OCI-LY1 (cell line): ENCODE data around the gene CRYM.
"Not testable (repeated sequence)": the region's sequence is repeated elsewhere in the genome, so short reads cannot be mapped to it uniquely, and the experiment has no call there.

Experiments
- H2AFZ ChIP-seq: fragments of 200-600 bp; sonication (generic), shearing (Covaris generic); 2 replicates; pipeline ENCODE4 v1.6.0; 2014; ENCODE audit warnings: antibody characterized with exemption, mild to moderate bottlenecking, low read length
- H3F3A ChIP-seq: fragments of 200-600 bp; sonication (generic), shearing (Covaris generic); 2 replicates; pipeline ENCODE4 v1.6.0; 2014; ENCODE audit warnings: mild to moderate bottlenecking, antibody characterized with exemption, low read length, moderate library complexity; ENCODE audit not compliant: insufficient read depth
- H3K27ac ChIP-seq: fragments of 200-600 bp; sonication (generic); 2 replicates; pipeline ENCODE4 v1.5.1; 2014; ENCODE audit warnings: low read length, mixed run types, mild to moderate bottlenecking, low read depth; ENCODE audit not compliant: poor library complexity, severe bottlenecking
- H3K27me3 ChIP-seq: fragments of 200-600 bp; sonication (generic); 2 replicates; pipeline ENCODE4 v1.6.0; 2014; ENCODE audit warnings: antibody characterized with exemption, mild to moderate bottlenecking, low read length, moderate library complexity; ENCODE audit not compliant: insufficient read depth
- H3K36me3 ChIP-seq: fragments of 200-600 bp; sonication (generic); 2 replicates; pipeline ENCODE4 v1.6.1; 2014; ENCODE audit warnings: mild to moderate bottlenecking, antibody characterized with exemption, low read length, moderate library complexity, mixed read lengths; ENCODE audit not compliant: insufficient read depth
- H3K4me1 ChIP-seq: fragments of 200-600 bp; sonication (generic); 2 replicates; pipeline ENCODE4 v1.5.1; 2014; ENCODE audit warnings: mild to moderate bottlenecking, low read length, moderate library complexity; ENCODE audit not compliant: insufficient read depth, severe bottlenecking
- H3K4me2 ChIP-seq: fragments of 200-600 bp; sonication (generic), shearing (Covaris generic); 2 replicates; pipeline ENCODE4 v1.6.1; 2014; ENCODE audit warnings: low read length
- H3K4me3 ChIP-seq: fragments of 200-600 bp; sonication (generic); 2 replicates; pipeline ENCODE4 v1.5.1; 2014; ENCODE audit warnings: low read length, low read depth, mild to moderate bottlenecking, mixed read lengths; ENCODE audit not compliant: poor library complexity, severe bottlenecking
- H3K79me2 ChIP-seq: fragments of 200-600 bp; shearing (Covaris generic); 2 replicates; pipeline ENCODE4 v1.6.1; 2016; ENCODE audit warnings: mixed run types, low read length, mixed read lengths; ENCODE audit not compliant: insufficient read depth
- H3K9ac ChIP-seq: fragments of 200-600 bp; sonication (generic), shearing (Covaris generic); 2 replicates; pipeline ENCODE4 v1.6.1; 2014; ENCODE audit warnings: mild to moderate bottlenecking, low read length, mixed read lengths
- H3K9me2 ChIP-seq: fragments of 200-600 bp; sonication (generic), shearing (Covaris generic); 2 replicates; pipeline ENCODE4 v1.6.1; 2014; ENCODE audit warnings: low read depth, mild to moderate bottlenecking, low read length, mixed read lengths
- H3K9me3 ChIP-seq: fragments of 200-600 bp; shearing (Covaris generic); 2 replicates; pipeline ENCODE4 v1.6.1; 2014; ENCODE audit warnings: low read length, mixed read lengths
- H4K20me1 ChIP-seq: fragments of 200-600 bp; sonication (generic), shearing (Covaris generic); 2 replicates; pipeline ENCODE4 v1.6.0; 2016; ENCODE audit warnings: mild to moderate bottlenecking, low read length; ENCODE audit not compliant: insufficient read depth
- EZH2 ChIP-seq: fragments of 200-600 bp; sonication (generic), shearing (Covaris generic); IDR thresholded peaks from 2 replicates; pipeline ENCODE4 v1.8.0; 2017; ENCODE audit warnings: borderline replicate concordance, mixed run types, mild to moderate bottlenecking, antibody characterized with exemption, low read length, moderate library complexity, mixed read lengths
- TF ChIP-seq, protein P1 (sequence below): fragments of 200-600 bp; sonication (generic), shearing (Covaris generic); IDR thresholded peaks from 2 replicates; pipeline ENCODE4 v1.5.1; 2017; ENCODE audit warnings: mild to moderate bottlenecking, antibody characterized with exemption, low read length, moderate library complexity, mixed read lengths

CRYM gene

DNA sequence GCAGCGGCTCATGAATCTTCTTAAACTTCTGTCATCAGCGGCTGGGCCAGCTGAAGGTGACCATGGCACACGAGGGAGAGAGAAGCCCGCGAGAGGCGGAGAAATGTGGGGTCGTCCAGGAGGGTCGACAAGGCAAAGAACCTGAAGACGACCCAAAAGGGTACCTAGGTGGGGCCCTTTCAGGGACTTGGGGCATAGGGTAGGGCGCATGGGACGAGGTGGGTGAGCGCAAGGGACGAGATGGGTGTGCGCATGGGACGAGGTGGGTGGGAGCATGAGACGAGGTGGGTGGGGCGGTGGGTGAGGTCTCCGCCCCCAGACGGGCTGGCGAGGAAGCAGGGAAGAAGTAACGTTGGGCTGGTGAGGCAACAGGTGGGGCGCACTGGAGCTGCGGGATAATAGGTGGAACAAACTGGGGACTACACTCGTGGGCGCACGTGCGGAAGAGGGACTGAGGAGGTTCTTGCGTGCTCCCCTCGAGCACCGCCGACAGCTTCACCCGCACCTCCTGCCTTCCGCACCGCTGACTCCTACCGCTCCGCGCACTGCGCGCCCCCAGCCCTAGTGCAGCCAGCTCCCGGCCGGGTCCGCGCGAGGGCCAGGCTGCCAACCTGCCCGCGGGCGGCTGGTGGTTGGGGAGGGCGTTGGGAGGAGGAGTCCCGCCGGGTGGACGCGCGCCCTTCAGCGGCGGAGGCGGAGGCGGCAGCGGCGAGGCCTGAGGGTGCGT, 23.2 kb upstream of the CRYM start:
- no peaks in the 10 kb centered on the region for H3K9me2 ChIP-seq
- no peaks in the 10 kb centered on the region for H3K27me3 ChIP-seq
- peak overlapping the region; percentile 73 for H3K4me2 ChIP-seq
- no peaks in the 10 kb centered on the region for H3K79me2 ChIP-seq
- no peaks in the 10 kb centered on the region for H3F3A ChIP-seq
- peaks cover 21% of the 10 kb centered on the region for H3K4me1 ChIP-seq
- H3K9me3 ChIP-seq: no peaks in the 10 kb centered on the region
- peak overlapping the region; percentile 43 for H3K27ac ChIP-seq
- H3K9ac ChIP-seq: peak overlapping the region; percentile 76
- 0 out of 2 replicates have a peak overlapping the region, but pooled peaks have one; percentile 7 for H2AFZ ChIP-seq
- peak overlapping the region; percentile 73 for H3K4me3 ChIP-seq
- TF ChIP-seq EZH2: no peak
- TF ChIP-seq, protein P1, sequence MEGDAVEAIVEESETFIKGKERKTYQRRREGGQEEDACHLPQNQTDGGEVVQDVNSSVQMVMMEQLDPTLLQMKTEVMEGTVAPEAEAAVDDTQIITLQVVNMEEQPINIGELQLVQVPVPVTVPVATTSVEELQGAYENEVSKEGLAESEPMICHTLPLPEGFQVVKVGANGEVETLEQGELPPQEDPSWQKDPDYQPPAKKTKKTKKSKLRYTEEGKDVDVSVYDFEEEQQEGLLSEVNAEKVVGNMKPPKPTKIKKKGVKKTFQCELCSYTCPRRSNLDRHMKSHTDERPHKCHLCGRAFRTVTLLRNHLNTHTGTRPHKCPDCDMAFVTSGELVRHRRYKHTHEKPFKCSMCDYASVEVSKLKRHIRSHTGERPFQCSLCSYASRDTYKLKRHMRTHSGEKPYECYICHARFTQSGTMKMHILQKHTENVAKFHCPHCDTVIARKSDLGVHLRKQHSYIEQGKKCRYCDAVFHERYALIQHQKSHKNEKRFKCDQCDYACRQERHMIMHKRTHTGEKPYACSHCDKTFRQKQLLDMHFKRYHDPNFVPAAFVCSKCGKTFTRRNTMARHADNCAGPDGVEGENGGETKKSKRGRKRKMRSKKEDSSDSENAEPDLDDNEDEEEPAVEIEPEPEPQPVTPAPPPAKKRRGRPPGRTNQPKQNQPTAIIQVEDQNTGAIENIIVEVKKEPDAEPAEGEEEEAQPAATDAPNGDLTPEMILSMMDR: peak; percentile 43; the same call in 1 of the 2 replicates
- no peaks in the 10 kb centered on the region for H3K36me3 ChIP-seq
- H4K20me1 ChIP-seq: no peaks in the 10 kb centered on the region

DNA sequence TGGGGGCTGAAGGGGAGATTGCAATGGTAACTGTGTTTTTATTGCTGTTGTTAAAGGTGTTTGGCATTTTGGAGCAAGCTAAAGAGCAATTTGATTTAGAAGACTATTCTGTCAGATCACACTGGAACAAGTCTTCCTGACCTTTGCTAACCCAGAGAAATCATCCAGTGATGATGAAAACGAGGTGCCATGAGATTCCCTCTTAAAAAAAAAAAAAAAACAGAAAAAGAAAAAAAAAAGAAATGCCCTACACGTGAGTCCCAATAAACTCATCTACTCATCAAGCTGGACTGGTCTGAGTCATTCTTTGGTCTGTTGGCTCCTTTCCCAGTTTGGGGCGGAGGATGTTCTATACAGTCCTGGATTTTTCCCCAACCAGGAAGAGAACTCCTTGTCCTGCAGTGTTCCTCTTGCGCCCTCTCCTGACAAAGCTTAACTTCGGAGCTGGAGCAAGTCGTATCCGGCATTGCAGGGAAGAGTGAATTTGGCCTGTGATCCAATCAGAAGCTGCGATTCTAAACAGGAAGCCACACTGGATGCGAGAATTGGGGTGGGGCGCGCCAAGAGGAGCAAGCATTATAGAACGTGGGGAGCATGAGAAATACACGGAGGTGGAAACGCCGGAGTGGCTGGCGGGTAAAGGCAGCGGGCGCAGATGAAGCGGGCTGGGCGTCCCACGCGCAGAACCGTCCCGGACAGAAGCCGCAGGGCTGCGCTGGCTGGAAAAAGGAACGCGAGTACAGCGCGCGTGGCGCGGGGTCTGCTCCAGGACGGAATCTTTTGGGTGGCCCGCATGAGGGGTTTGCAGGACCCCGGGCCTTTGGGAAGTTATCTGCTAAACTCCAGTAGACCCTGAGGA, 22.4 kb upstream of the CRYM start:
- no peak overlapping the region for H3K27ac ChIP-seq
- peak overlapping the region; percentile 76 for H3K9ac ChIP-seq

DNA sequence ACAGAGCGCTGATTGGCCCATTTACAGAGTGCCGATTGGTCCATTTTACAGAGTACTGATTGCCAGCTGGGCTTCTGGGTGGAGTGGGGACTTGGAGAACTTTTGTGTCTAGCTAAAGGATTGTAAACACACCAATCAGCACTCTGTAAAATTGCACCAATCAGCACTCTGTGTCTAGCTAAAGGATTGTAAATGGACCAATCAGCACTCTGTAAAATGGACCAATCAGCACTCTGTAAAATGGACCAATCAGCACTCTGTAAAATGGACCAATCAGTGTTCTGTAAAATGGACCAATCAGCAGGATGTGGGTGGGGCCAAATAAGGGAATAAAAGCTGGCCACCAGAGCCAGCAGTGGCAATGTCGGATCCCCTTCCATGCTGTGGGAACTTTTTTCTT, 11.7 kb upstream of the CRYM start:
- not testable (repeated sequence) for H3K9me2 ChIP-seq, H3K4me1 ChIP-seq, H3K36me3 ChIP-seq, H3K27me3 ChIP-seq, H3K4me3 ChIP-seq, H3K79me2 ChIP-seq, H3K4me2 ChIP-seq, H3K9me3 ChIP-seq, H2AFZ ChIP-seq, H3K9ac ChIP-seq, H3K27ac ChIP-seq, H3F3A ChIP-seq, H4K20me1 ChIP-seq

More for the DNA sequence above, 22.4 kb upstream of the CRYM start:
- H3K4me3 ChIP-seq: peak overlapping the region; percentile 73
- peaks cover 21% of the 10 kb centered on the region for H3K4me1 ChIP-seq
- H2AFZ ChIP-seq: 0 out of 2 replicates have a peak overlapping the region, but pooled peaks have one; percentile 7
- H3K4me2 ChIP-seq: peak overlapping the region; percentile 73
- no peaks in the 10 kb centered on the region for H3F3A ChIP-seq
- no peaks in the 10 kb centered on the region for H3K9me2 ChIP-seq
- H3K79me2 ChIP-seq: no peaks in the 10 kb centered on the region
- no peaks in the 10 kb centered on the region for H3K27me3 ChIP-seq
- H3K9me3 ChIP-seq: no peaks in the 10 kb centered on the region
- no peaks in the 10 kb centered on the region for H4K20me1 ChIP-seq
- TF ChIP-seq, protein P1: peak; percentile 83
- TF ChIP-seq EZH2: no peak
- H3K36me3 ChIP-seq: no peaks in the 10 kb centered on the region
